GM13977 (cell line): ENCODE measurements around the gene GRIK4.

Experiments
- DNase-seq: peaks from one replicate; pipeline ENCODE4 v3.0.0; 2012; ENCODE audit warnings: low spot score
- CTCF ChIP-seq: IDR thresholded peaks from 2 replicates; pipeline ENCODE4 v1.5.1; 2012; ENCODE audit warnings: mild to moderate bottlenecking, control low read depth; ENCODE audit not compliant: insufficient read depth; ENCODE audit errors: extremely low read depth, missing control alignments
- in situ Hi-C: fragments of 300-500 bp; cut with MboI; formaldehyde crosslinking; loops from one replicate; pipeline ENCODE4 v1.12.0; 2022; ENCODE audit warnings: low sequenced_read_pairs, low pct_unique_long_range_greater_than_20kb, mixed read lengths, inconsistent platforms; ENCODE audit not compliant: unreplicated experiment

GRIK4 gene

GRCh38 chr11:120529214-120529613 lies 17.7 kb downstream of the GRIK4 start:
- DNase-seq: no peak
- no peak for TF ChIP-seq CTCF
- in situ Hi-C loops: no loop called here

GRCh38 chr11:120529911-120530310 lies 18.4 kb downstream of the GRIK4 start:
- no peak for DNase-seq
- in situ Hi-C loops: no loop called here
- TF ChIP-seq CTCF: no peak

- in situ Hi-C loops: no loop called here
- no peak for TF ChIP-seq CTCF
- no peak for DNase-seq
These were observed 20.7 kb downstream of the GRIK4 start for GRCh38 chr11:120532082-120532831.

- TF ChIP-seq CTCF: no peak
- in situ Hi-C loops: no loop called here
- DNase-seq: no peak
These were observed 21.3 kb downstream of the GRIK4 start for GRCh38 chr11:120532832-120533196.

GRCh38 chr11:120536091-120536796 lies 24.7 kb downstream of the GRIK4 start:
- in situ Hi-C loops: no loop called here
- no peak for DNase-seq
- TF ChIP-seq CTCF: no peak

- no peak for DNase-seq
- TF ChIP-seq CTCF: no peak
- in situ Hi-C loops: no loop called here
These were observed 25.2 kb downstream of the GRIK4 start for GRCh38 chr11:120536797-120537169.
